Osteocyte (in vitro differentiated cells): ENCODE results near the gene MYH3. TPM values are rescaled to one million over a fixed set of nuclear protein-coding genes. Genes with fewer than 3 reads are reported as not detected.

Source experiments
- DNase-seq: peaks from one replicate; pipeline ENCODE4 v3.0.0; 2021; ENCODE audit warnings: mixed read lengths; ENCODE audit not compliant: unreplicated experiment; ENCODE audit errors: extremely low spot score
- H3K27ac Mint-ChIP-seq: one replicate; pipeline ENCODE4 v1.8.0; 2021; ENCODE audit warnings: mild to moderate bottlenecking, mixed read lengths; ENCODE audit not compliant: unreplicated experiment
- H3K27me3 Mint-ChIP-seq: one replicate; pipeline ENCODE4 v1.8.0; 2021; ENCODE audit warnings: mixed read lengths; ENCODE audit not compliant: unreplicated experiment
- H3K36me3 Mint-ChIP-seq: one replicate; pipeline ENCODE4 v1.8.0; 2021; ENCODE audit warnings: mixed read lengths; ENCODE audit not compliant: unreplicated experiment
- H3K4me1 Mint-ChIP-seq: one replicate; pipeline ENCODE4 v1.8.0; 2021; ENCODE audit warnings: mixed read lengths; ENCODE audit not compliant: unreplicated experiment
- H3K4me3 Mint-ChIP-seq: one replicate; pipeline ENCODE4 v1.8.0; 2021; ENCODE audit warnings: mild to moderate bottlenecking, moderate library complexity, mixed read lengths; ENCODE audit not compliant: unreplicated experiment
- H3K9me3 Mint-ChIP-seq: one replicate; pipeline ENCODE4 v1.8.0; 2021; ENCODE audit warnings: mixed read lengths; ENCODE audit not compliant: unreplicated experiment
- total RNA-seq: library from RNA; stranded (reverse); gene quantifications from 2 replicates; pipeline ENCODE4 v1.2.1, GENCODE V29; 2021
- TF ChIP-seq, protein P1 (sequence below): fragments of 200-600 bp; sonication (generic); IDR thresholded peaks from 2 replicates; pipeline ENCODE4 v1.5.0; 2021; ENCODE audit warnings: antibody characterized with exemption, mild to moderate bottlenecking, moderate library complexity

MYH3 gene
- total RNA-seq, 1 donor from 2014 or later, result 2.4 TPM

DNA sequence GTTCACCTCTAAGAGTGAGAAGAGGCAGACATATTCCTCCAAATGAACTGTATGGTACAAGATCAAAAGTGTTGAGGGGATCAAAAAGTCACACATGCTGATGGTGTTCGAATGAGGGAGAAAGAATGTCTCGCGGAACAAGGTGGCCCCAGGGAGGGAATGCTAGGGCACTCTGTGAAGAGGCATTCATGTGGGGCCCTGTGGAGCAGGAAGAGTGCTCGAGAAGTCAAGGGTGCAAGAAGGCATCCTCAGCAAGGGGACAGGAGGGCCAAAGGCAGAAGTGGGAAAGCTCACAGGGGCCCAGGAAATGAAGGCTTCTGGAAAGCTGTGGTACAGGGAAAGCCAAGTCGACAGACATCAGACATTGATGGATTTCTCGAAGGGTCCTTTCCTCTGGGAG, 6.1 kb upstream of the MYH3 start:
- TF ChIP-seq, protein P1, sequence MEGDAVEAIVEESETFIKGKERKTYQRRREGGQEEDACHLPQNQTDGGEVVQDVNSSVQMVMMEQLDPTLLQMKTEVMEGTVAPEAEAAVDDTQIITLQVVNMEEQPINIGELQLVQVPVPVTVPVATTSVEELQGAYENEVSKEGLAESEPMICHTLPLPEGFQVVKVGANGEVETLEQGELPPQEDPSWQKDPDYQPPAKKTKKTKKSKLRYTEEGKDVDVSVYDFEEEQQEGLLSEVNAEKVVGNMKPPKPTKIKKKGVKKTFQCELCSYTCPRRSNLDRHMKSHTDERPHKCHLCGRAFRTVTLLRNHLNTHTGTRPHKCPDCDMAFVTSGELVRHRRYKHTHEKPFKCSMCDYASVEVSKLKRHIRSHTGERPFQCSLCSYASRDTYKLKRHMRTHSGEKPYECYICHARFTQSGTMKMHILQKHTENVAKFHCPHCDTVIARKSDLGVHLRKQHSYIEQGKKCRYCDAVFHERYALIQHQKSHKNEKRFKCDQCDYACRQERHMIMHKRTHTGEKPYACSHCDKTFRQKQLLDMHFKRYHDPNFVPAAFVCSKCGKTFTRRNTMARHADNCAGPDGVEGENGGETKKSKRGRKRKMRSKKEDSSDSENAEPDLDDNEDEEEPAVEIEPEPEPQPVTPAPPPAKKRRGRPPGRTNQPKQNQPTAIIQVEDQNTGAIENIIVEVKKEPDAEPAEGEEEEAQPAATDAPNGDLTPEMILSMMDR, result no peak
- DNase-seq, result no peak
- Mint-ChIP-seq H3K36me3 (no peaks in the 10 kb centered on the region), H3K9me3 (no peaks in the 10 kb centered on the region), H3K4me3 (no peak overlapping the region), H3K27ac (no peak overlapping the region), H3K4me1 (peaks cover 7% of the 10 kb centered on the region), H3K27me3 (no peaks in the 10 kb centered on the region)

DNA sequence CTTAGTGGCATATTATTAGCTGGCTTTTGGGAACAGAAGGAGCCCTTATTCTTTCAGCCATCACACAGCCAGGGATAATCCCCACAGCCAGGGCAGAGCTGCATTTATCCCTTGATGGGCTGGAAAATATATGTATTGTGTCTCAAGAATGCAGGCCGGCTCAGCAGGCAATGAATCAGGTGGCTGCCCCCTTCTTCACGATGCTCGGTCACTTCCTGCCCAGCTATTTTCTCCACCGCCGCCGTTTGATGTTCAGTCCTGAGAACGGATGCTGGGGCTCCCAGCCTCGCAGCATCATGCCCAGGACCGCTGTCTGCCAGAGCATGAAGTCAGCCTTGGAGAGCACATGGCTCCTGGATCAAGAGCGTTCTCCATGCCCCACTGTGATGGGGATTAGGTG, 4.3 kb upstream of the MYH3 start:
- TF ChIP-seq, protein P1, result no peak
- Mint-ChIP-seq H3K4me3 (no peak overlapping the region), H3K36me3 (no peaks in the 10 kb centered on the region), H3K4me1 (no peaks in the 10 kb centered on the region), H3K27me3 (no peaks in the 10 kb centered on the region), H3K27ac (no peak overlapping the region), H3K9me3 (no peaks in the 10 kb centered on the region)
- no peak for DNase-seq

DNA sequence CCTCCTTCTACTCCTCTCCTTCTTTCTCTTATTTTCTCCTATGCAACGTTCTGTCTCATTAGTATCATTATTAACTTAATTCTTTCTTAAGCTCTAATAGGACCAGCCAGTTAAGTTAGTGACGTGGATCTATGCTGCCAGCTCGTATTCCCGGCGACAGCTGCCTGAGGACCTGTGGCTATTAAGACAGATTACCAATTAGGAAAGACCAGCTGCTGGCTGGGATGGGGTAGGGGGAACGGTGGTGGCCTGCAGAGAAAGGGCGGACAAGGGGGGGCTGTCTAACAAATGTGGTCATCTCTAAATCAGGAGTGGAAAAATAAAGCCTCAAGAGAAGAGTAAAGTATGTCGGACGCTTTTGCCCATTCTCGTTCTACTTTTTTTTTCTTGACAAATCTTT, 770 bp upstream of the MYH3 start:
- H3K9me3 Mint-ChIP-seq, result no peaks in the 10 kb centered on the region
- TF ChIP-seq, protein P1, result no peak
- H3K4me1 Mint-ChIP-seq, result no peaks in the 10 kb centered on the region
- H3K36me3 Mint-ChIP-seq, result no peaks in the 10 kb centered on the region
- DNase-seq, result no peak
- H3K27me3 Mint-ChIP-seq, result no peaks in the 10 kb centered on the region
- H3K27ac Mint-ChIP-seq, result no peak overlapping the region
- H3K4me3 Mint-ChIP-seq, result no peak overlapping the region

DNA sequence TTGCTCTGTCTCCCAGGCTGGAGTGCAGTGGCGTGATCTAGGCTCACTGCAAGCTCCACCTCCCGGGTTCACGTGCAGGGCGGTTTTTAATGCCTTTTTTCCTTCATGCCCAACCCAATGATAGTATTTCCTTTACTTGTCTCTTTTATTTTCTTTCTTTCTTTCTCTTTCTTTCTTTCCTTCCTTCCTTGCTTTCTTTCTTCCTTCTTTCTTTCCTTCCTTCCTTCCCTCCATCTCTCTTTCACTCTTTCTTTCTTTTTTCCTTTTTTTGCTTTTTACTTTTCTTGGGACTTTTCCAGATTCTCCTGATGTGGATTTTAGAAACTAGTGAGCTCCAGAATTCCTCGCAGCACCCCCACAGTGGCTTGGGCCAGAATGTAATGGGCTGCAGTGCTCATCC, 3.1 kb downstream of the MYH3 start:
- H3K27ac Mint-ChIP-seq, result no peak overlapping the region
- TF ChIP-seq, protein P1, result no peak

DNA sequence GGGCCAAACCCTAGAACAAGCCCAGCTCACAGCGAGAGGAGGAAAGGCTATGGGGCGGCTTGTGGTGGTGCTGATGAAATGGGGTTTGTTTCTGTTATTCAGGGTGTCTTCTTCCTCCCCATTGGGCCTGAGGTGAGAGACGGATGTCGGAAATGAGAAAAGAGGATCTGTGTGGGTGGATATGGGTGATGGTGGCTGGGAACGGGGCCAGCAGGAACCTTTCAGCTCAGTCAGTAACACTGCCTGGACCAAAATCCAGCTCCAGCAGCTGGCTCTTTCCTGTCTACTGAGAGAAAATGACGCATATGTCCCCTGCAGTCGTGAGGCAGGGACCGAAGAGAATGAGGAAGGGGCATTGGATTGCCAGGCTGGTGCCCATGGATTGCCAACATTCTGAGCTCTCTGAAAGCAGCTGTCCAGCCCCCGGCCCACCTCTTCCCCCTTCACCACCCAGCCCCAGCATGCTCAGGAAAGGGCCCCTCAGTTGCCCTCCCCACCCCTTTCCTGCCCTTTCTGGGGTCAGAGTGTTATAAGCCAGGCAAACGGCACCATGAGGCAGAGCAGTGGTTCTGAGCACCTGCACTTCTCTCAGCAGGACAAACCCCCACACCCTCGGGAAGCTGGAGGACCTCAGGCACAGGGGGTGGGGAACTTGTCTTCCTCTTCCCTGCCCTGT, 4.0 kb downstream of the MYH3 start:
- Mint-ChIP-seq H3K4me3 (no peak overlapping the region), H3K4me1 (no peaks in the 10 kb centered on the region), H3K36me3 (no peaks in the 10 kb centered on the region), H3K27ac (no peak overlapping the region), H3K9me3 (no peaks in the 10 kb centered on the region), H3K27me3 (no peaks in the 10 kb centered on the region)
- no peak for DNase-seq
- TF ChIP-seq, protein P1, result no peak

More for the DNA sequence above, 3.1 kb downstream of the MYH3 start:
- H3K4me1 Mint-ChIP-seq, result no peaks in the 10 kb centered on the region
- H3K27me3 Mint-ChIP-seq, result no peaks in the 10 kb centered on the region
- H3K4me3 Mint-ChIP-seq, result no peak overlapping the region
- no peak for DNase-seq
- H3K9me3 Mint-ChIP-seq, result no peaks in the 10 kb centered on the region
- no peaks in the 10 kb centered on the region for H3K36me3 Mint-ChIP-seq
